Fibroblast of lung (primary cell): Measurements from ENCODE around the gene KCNJ13. TPM values are rescaled to one million over a fixed set of nuclear protein-coding genes. Genes with fewer than 3 reads are reported as not detected.

Experiments used
- DNase-seq, 2 donors: peaks; one replicate each; pipeline versions ENCODE4 v3.0.0 to v3.0.0-alpha.2; 2010; ENCODE audit warnings: low read depth in 2 of 2
- H2AFZ ChIP-seq: 2 replicates; pipeline ENCODE4 v1.5.1; 2012; ENCODE audit warnings: low read length, control low read depth, inconsistent platforms
- H3K27ac ChIP-seq: 2 replicates; pipeline ENCODE4 v1.5.1; 2011; ENCODE audit warnings: low read length, control low read depth; ENCODE audit not compliant: insufficient read depth
- H3K27me3 ChIP-seq: 2 replicates; pipeline ENCODE4 v1.5.1; 2011; ENCODE audit warnings: mild to moderate bottlenecking, low read length; ENCODE audit not compliant: control insufficient read depth, insufficient read depth
- H3K36me3 ChIP-seq: 2 replicates; pipeline ENCODE4 v1.5.1; 2011; ENCODE audit warnings: low read length; ENCODE audit not compliant: control insufficient read depth, insufficient read depth
- H3K4me1 ChIP-seq: 2 replicates; pipeline ENCODE4 v1.5.1; 2011; ENCODE audit warnings: low read length; ENCODE audit not compliant: control insufficient read depth, insufficient read depth; ENCODE audit errors: extremely low read depth
- H3K4me2 ChIP-seq: 2 replicates; pipeline ENCODE4 v1.5.1; 2011; ENCODE audit warnings: low read length, control low read depth; ENCODE audit not compliant: insufficient read depth; ENCODE audit errors: extremely low read depth
- H3K4me3 ChIP-seq, 4 experiments: fragments of 200-600 bp in 1 of 4; sonication (generic) in 1 of 4; replicated peaks in 1 of 4; 2 replicates each; pipeline ENCODE4 v1.5.1; 2011 to 2016; ENCODE audit warnings: low read length in 4 of 4, low read depth in 3 of 4, mild to moderate bottlenecking in 3 of 4, control low read depth in 2 of 4, inconsistent platforms in 1 of 4, mixed read lengths in 1 of 4; ENCODE audit not compliant: insufficient read depth in 1 of 4; ENCODE audit errors: control extremely low read depth in 1 of 4
- H3K79me2 ChIP-seq: 2 replicates; pipeline ENCODE4 v1.5.1; 2012; ENCODE audit warnings: mild to moderate bottlenecking, low read length, inconsistent platforms; ENCODE audit not compliant: control insufficient read depth, insufficient read depth
- H3K9ac ChIP-seq: 2 replicates; pipeline ENCODE4 v1.5.1; 2011; ENCODE audit warnings: mild to moderate bottlenecking, low read length, control low read depth; ENCODE audit not compliant: insufficient read depth
- H3K9me3 ChIP-seq: 2 replicates; pipeline ENCODE4 v1.5.1; 2012; ENCODE audit warnings: low read depth, low read length; ENCODE audit not compliant: control insufficient read depth, insufficient read depth
- H4K20me1 ChIP-seq: 2 replicates; pipeline ENCODE4 v1.5.1; 2011; ENCODE audit warnings: low read length; ENCODE audit not compliant: control insufficient read depth, insufficient read depth; ENCODE audit errors: extremely low read depth
- CTCF ChIP-seq, 2 donors: IDR thresholded peaks in 1 of 2; conservative IDR thresholded peaks in 1 of 2; 1 replicate in 1 of 2; 2 replicates in 1 of 2; pipeline ENCODE4 v1.5.1; 2011 to 2012; ENCODE audit warnings: low read length in 2 of 2, control low read depth in 1 of 2, inconsistent platforms in 1 of 2, low read depth in 1 of 2, mild to moderate bottlenecking in 1 of 2
- EZH2 ChIP-seq: IDR thresholded peaks from 2 replicates; pipeline ENCODE4 v1.5.1; 2012; ENCODE audit warnings: low read length, control low read depth, mild to moderate bottlenecking; ENCODE audit errors: missing control alignments
- polyA plus RNA-seq, 2 donors: library from polyadenylated mRNA; depleted of rRNA in 1 of 2; stranded (reverse) in 1 of 2; unstranded in 1 of 2; fragments of >200 nt; gene quantifications; 2 replicates each; pipeline ENCODE4 v1.2.1, GENCODE V29; 2011 to 2012; ENCODE audit warnings: missing spikeins in 1 of 2
- total RNA-seq: library from RNA; depleted of rRNA; stranded (reverse); fragments of >200 nt; gene quantifications from 2 replicates; pipeline ENCODE4 v1.2.1, GENCODE V29; 2014

KCNJ13 gene
- total and polyA plus RNA-seq, 2 donors (not counting 1 experiment from before 2014, with no cell fraction given): not detected

- Histone ChIP-seq H4K20me1 (no peaks in the 10 kb centered on the region), H3K9me3 (no peaks in the 10 kb centered on the region), H3K27ac (no peak overlapping the region), H3K36me3 (peaks cover 3% of the 10 kb centered on the region), H3K4me1 (no peaks in the 10 kb centered on the region), H3K4me2 (no peak overlapping the region), H3K4me3 (no peak overlapping the region), H3K9ac (no peak overlapping the region), H3K79me2 (no peaks in the 10 kb centered on the region), H2AFZ (no peak overlapping the region), H3K27me3 (no peaks in the 10 kb centered on the region)
- TF ChIP-seq EZH2: no peak
- TF ChIP-seq CTCF (conservative IDR thresholded peaks at IDR 0.05 in 1 of 2, IDR thresholded peaks at IDR 0.05 in 1 of 2; ENCODE audit: low read depth in 1 of 2, low read length in 2 of 2): no peak
- DNase-seq: no peak
Measured at GRCh38 chr2:232791518-232791917, 15.2 kb upstream of the KCNJ13 start.

- Histone ChIP-seq H4K20me1 (no peaks in the 10 kb centered on the region), H3K27me3 (no peaks in the 10 kb centered on the region), H3K4me2 (no peak overlapping the region), H3K9me3 (no peaks in the 10 kb centered on the region), H3K79me2 (no peaks in the 10 kb centered on the region), H3K27ac (no peak overlapping the region), H3K4me3 (no peak overlapping the region), H3K9ac (no peak overlapping the region), H2AFZ (no peak overlapping the region), H3K4me1 (no peaks in the 10 kb centered on the region), H3K36me3 (no peaks in the 10 kb centered on the region)
- TF ChIP-seq EZH2: no peak
- TF ChIP-seq CTCF (conservative IDR thresholded peaks at IDR 0.05 in 1 of 2, IDR thresholded peaks at IDR 0.05 in 1 of 2; ENCODE audit: low read depth in 1 of 2, low read length in 2 of 2): no peak
- DNase-seq: no peak
Measured at GRCh38 chr2:232789082-232789481, 12.7 kb upstream of the KCNJ13 start.

GRCh38 chr2:232787806-232788205 lies 11.4 kb upstream of the KCNJ13 start:
- Histone ChIP-seq H2AFZ (no peak overlapping the region), H3K36me3 (no peaks in the 10 kb centered on the region), H3K79me2 (no peaks in the 10 kb centered on the region), H3K9me3 (no peaks in the 10 kb centered on the region), H3K4me1 (no peaks in the 10 kb centered on the region), H3K4me3 (no peak overlapping the region), H3K9ac (no peak overlapping the region), H4K20me1 (no peaks in the 10 kb centered on the region), H3K4me2 (no peak overlapping the region), H3K27me3 (no peaks in the 10 kb centered on the region), H3K27ac (no peak overlapping the region)
- no peak for DNase-seq
- TF ChIP-seq EZH2 (no peak), CTCF (conservative IDR thresholded peaks at IDR 0.05 in 1 of 2, IDR thresholded peaks at IDR 0.05 in 1 of 2; ENCODE audit: low read depth in 1 of 2, low read length in 2 of 2) (no peak)
